Measurements from ENCODE around the gene TRABD2B. TPM values are rescaled to one million over a fixed set of nuclear protein-coding genes. Genes with fewer than 3 reads are reported as not detected.
"Not testable (repeated sequence)": the region's sequence is repeated elsewhere in the genome, so short reads cannot be mapped to it uniquely, and the experiment has no call there.

Gene TRABD2B
- total RNA-seq, 1 experiment from 2014 or later = 0.06 TPM

DNA sequence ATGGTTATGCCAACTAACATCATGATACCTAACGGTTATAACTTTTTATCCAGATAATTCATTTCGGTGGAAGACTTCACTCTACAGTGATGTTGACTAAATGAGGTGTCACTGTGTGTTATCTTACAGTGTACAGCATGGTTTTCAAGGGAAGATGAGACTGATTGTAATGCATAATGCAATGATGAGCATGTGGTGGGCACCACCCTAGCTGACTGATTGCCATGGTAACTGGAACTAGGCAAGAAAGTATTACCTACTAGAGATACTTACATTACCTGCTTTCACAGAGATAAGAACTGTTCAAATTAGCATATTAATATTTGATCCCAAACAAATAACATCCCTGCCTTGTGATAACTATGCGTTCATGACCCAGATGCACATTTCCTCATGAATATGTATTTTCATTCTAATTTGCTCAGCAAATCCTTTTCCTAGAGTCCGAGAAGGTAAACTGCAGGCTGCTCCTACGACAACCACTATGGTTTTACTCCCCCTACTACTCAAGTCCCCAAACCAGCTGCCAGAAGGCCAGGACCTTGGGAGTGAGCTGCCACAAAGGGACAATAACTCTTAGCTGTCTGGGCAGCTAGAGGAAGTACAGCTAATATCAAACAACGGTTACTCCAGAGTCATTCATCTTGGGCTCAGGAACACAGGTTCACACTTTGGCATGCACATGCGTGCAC is 29.2 kb downstream of the TRABD2B start:
- DNase-seq (ENCODE audit: low spot score) = no peak

- no peak for DNase-seq (ENCODE audit: low spot score)
Measured at GRCh38 chr1:47965816-47966215, 31.4 kb downstream of the TRABD2B start.

GRCh38 chr1:47964636-47965035 is 32.5 kb downstream of the TRABD2B start:
- no peak for DNase-seq (ENCODE audit: low spot score)

GRCh38 chr1:47963568-47964358 is 33.4 kb downstream of the TRABD2B start:
- DNase-seq (ENCODE audit: low spot score) = no peak

- DNase-seq (ENCODE audit: low spot score) = no peak
Measured at GRCh38 chr1:47962750-47963492, 34.3 kb downstream of the TRABD2B start.

GRCh38 chr1:47961835-47962234 is 35.4 kb downstream of the TRABD2B start:
- not testable (repeated sequence) for DNase-seq (ENCODE audit: low spot score)

DNA sequence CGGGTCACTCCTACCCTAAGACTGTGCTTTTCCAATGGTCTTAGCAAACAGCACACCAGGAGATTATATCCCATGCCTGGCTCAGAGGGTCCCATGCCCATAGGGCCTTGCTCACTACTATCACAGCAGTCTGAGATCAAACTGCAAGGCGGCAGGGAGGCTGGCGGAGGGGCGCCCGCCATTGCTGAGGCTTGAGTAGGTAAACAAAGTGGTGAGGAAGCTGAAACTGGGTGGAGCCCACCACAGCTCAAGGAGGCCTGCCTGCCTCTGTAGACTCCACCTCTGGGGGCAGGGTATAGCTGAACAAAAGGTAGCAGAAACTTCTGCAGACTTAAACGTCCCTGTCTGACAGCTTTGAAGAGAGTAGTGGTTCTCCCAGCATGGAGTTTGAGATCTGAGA is 40.7 kb downstream of the TRABD2B start:
- not testable (repeated sequence) for DNase-seq (ENCODE audit: low spot score)

DNA sequence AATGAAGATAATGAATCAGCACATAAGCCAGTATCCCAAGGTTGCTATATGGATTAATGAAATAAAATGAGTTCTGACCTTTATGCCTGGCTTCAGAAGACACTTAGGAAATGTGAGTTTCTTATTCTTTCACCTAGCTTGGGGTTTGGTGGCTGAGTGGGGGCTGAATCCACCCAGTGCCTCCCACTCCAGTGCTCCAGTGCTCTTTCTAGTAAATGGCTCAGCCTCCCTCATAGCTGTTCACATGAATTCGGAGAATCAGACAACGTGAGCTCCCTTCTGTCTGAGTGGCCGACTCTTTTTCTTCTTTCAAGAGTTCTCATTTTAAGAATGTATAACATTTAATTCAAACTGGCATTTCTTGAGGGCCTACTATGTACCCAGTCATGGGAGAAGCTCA is 43.5 kb downstream of the TRABD2B start:
- DNase-seq (ENCODE audit: low spot score) = no peak

DNA sequence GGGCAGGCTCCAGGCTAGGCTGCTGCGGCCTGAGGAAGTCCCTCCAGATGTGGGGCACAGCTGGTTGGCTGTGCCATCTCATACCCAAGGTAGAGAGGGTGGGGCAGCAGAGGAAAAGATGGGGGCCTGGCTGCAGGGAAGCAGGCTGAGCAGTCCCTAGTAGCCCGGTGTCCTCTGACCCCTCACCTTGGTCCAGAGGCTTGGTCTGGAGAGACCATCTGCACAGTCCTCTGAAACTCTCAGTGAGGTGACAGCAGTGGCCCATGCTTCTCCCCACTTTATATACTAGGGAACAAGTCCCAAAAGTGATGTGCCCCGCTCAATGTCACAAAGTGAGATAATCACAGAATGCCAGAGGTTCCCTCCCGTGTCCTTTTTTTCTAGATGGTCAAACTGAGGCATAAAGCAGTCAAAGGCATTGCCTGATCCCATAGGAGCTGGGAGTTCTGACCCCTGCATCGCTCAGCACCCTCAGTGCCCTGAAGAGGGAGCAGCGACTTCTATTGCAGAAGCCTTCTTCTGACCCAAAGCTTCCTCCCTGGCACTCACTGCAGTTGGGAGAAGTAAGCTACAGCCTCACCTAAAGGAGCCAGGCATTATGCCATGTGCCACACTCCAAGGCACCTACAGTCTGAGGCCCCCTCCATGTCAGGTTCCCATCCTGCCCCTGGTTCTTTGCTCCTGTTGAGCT is 45.5 kb downstream of the TRABD2B start:
- no peak for DNase-seq (ENCODE audit: low spot score)

- DNase-seq (ENCODE audit: low spot score) = no peak
Measured at GRCh38 chr1:47951026-47951425, 46.2 kb downstream of the TRABD2B start.

- DNase-seq (ENCODE audit: low spot score) = no peak
Measured at GRCh38 chr1:47950471-47950870, 46.7 kb downstream of the TRABD2B start.

DNA sequence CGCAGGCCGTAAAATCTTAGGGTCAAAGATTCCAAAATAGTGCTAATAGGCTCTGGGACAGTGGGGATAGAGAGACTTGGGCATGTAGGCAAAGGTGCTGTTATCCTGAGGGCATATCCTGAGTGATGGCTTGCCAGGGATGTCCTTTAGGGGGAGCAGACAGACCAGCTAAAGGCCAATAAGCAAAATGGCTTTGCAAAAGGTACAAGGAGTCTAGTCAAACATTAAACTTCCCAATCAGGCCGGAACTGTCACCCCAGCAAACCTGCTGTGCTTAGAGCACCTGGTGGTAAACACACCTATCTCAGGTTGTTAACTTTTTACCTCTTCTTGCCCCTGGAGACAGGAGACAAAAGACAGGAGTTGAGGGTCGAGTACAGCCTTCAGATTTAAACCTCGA is 49.1 kb downstream of the TRABD2B start:
- DNase-seq (ENCODE audit: low spot score) = no peak

GRCh38 chr1:47947531-47947930 is 49.7 kb downstream of the TRABD2B start:
- DNase-seq (ENCODE audit: low spot score) = no peak

DNA sequence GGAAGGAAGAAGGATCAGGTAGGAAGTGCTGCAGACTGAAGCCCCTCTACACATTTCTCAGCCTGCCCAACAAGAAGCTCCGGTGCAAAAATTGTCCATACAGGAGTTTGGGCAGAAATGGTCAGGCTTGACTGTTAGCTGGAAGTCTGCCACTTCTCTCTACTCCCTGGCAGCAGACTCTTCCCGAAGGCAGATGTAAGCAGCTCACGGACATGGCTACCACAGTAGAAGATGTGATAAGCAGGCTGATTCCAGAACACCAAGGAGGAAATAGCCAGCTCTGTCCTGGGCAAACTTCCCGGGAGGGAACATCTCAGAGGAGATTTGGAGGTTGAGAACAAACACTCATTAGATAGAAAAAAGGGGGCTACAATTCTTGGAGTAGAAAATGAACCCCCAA is 52.6 kb downstream of the TRABD2B start:
- no peak for DNase-seq (ENCODE audit: low spot score)

- no peak for DNase-seq (ENCODE audit: low spot score)
Measured at GRCh38 chr1:47942240-47942629, 55.0 kb downstream of the TRABD2B start.

- peak; percentile 37 for DNase-seq (ENCODE audit: low spot score)
Measured at GRCh38 chr1:47941609-47942239, 55.5 kb downstream of the TRABD2B start.

GRCh38 chr1:47940779-47941178 is 56.4 kb downstream of the TRABD2B start:
- DNase-seq (ENCODE audit: low spot score) = peak; percentile 59

DNA sequence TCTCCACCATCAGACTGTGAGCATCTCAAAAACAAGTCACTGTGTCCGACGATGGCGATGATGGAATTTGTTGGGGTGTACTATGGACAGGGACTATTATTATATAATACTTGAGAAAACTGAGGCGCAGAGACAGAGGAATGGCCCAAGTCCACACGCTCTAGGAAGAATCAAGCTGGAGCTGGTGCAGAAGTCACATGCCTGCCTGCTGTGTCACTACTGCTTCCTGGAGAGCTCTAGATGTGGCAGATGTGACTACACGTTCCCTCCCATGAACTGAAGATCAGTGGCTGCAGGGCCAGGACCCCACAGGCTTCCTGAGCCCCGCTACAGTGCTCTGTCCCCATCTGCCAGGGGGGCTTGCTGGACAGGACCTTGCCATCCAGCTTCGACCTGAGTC is 56.9 kb downstream of the TRABD2B start:
- no peak for DNase-seq (ENCODE audit: low spot score)

GRCh38 chr1:47938520-47938919 is 58.7 kb downstream of the TRABD2B start:
- DNase-seq (ENCODE audit: low spot score) = no peak

DNA sequence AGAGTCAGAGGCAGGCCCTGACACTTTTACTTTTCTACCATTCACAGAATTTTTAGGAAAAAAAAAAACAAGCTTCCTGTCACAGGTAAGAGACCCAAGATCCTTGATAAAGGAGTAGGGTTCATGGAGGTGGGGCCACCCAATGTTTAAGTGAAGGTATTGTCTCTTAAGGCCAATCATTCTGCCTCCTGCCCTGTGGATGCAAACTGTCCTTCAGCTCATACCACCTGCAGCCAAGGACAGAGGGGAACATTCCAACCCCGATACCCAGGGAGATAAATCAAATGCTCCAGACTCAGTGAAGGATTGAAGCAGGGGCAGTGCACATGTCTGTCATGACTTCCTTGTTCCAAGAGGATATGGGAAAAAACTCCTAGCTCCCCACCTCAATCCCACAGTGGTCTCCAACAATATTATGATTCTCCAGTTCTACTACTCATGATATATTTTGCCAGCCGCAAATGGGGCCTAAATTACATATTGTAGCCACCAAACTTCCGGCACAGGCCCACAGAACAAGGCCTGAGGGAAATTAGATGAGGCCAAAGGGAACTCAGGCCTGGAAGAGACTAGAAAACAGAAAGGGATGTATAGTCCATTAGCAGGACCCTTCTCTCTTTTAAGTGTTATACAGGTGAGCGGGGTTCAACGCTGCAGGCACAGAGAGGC is 59.5 kb downstream of the TRABD2B start:
- DNase-seq (ENCODE audit: low spot score) = no peak

Data from H4 (cell line).